Measurements from ENCODE around the gene TTC21A. TPM values are rescaled to one million over a fixed set of nuclear protein-coding genes. Genes with fewer than 3 reads are reported as not detected.

The TTC21A gene
- total RNA-seq, 1 experiment from 2014 or later, result 1.7 TPM

DNA sequence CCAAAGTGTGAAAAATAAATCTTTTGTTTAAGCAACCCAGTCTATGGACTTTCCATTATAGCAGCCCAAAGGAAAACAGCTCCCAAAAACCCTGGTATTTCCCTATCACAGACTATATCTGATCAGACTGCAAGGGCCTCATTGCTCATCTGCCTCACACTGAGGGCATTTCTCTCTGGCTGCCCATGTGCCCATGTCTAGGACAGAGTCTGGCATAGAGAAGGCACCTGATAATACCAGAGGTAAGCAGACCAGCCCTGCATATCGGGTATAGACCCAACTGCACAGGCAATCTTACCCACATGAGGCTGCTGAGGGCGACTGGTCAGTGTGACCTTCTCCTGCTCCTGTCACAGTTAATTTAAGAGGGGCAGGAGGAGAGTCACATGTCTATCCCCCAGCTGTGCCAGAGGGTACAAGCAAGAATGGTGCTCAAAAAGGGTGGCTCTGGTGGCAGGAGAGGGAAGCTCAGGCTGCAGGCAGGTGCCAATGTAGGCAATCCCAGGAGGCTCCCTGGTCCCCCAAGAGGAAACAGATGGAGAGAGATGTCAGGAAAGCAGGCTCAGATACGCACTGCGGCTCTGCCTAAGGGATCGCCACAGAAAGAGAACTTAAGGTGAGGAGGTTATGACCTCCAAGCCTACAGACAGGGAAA, 42.8 kb downstream of the TTC21A start:
- Histone ChIP-seq H3K27me3 (ENCODE audit: insufficient read depth, low read length) (no peaks in the 10 kb centered on the region), H3K79me1 (ENCODE audit: insufficient read depth, low read depth, low read length, poor library complexity, severe bottlenecking) (no peaks in the 10 kb centered on the region), H2BK20ac (ENCODE audit: low read depth, low read length, poor library complexity, severe bottlenecking) (no peak overlapping the region), H2BK120ac (ENCODE audit: low read depth, low read length, poor library complexity, severe bottlenecking) (no peak overlapping the region), H2AK5ac (ENCODE audit: insufficient read length, low read length) (no peak overlapping the region), H3K14ac (ENCODE audit: insufficient read depth, low read length) (no peak overlapping the region), H3K23me2 (ENCODE audit: insufficient read length, low read depth, low read length, poor library complexity, severe bottlenecking) (peaks cover 12% of the 10 kb centered on the region), H2BK5ac (ENCODE audit: insufficient read length, low read length) (no peak overlapping the region), H3K27ac (ENCODE audit: insufficient read length, low read depth, low read length) (peak overlapping the region; percentile 19), H3K4me1 (ENCODE audit: insufficient read depth, low read length) (peaks cover 22% of the 10 kb centered on the region; the same call in 1 of the 2 replicates), H3K9ac (ENCODE audit: extremely low read depth, insufficient read length, low read length) (no peak overlapping the region), H4K91ac (ENCODE audit: insufficient read length, low read depth, low read length) (no peak overlapping the region), H2BK12ac (ENCODE audit: insufficient read length, low read depth, low read length) (no peak overlapping the region), H4K5ac (ENCODE audit: insufficient read length, low read depth, low read length) (no peak overlapping the region), H3K56ac (ENCODE audit: insufficient read length, low read depth, low read length) (no peak overlapping the region), H3K18ac (ENCODE audit: insufficient read length, low read depth, low read length) (no peak overlapping the region), H3K4ac (ENCODE audit: low read depth, low read length) (no peak overlapping the region), H3T11ph (ENCODE audit: low read length) (no peak overlapping the region), H4K20me1 (ENCODE audit: control insufficient read depth, insufficient read depth, insufficient read length) (no peaks in the 10 kb centered on the region), H2AFZ (ENCODE audit: low read length) (no peak overlapping the region), H3K9me3 (ENCODE audit: control insufficient read depth, low read depth, low read length) (no peaks in the 10 kb centered on the region), H3K4me2 (ENCODE audit: insufficient read depth, insufficient read length, low read length) (peak overlapping the region; percentile 64), H2BK15ac (ENCODE audit: low read depth, low read length) (no peak overlapping the region), H3K79me2 (ENCODE audit: insufficient read depth, low read length) (peaks cover 5% of the 10 kb centered on the region; the same call in 1 of the 2 replicates), H4K8ac (replicated peaks; ENCODE audit: insufficient read length, low read depth, low read length) (no peak overlapping the region), H3K23ac (ENCODE audit: insufficient read length, low read depth, low read length) (no peak overlapping the region)
- WGBS (ENCODE audit: extremely low coverage, insufficient read length, low lambda C conversion rate), result no CpG with 5 or more reads among the region's 5 CpGs
- Mint-ChIP-seq H3K27ac (peak overlapping the region; percentile 89 to 96 (median 92); a peak in 6 of 7 replicates), H3K27me3 (ENCODE audit: low read depth) (peaks cover 2% of the 10 kb centered on the region), H3K9me3 (no peaks in the 10 kb centered on the region; a peak in 2 of 5 replicates), H3K4me3 (peak overlapping the region; percentile 65 to 80), H3K4me1 (peaks cover 68 to 78% of the 10 kb centered on the region in 2 experiments), H3K36me3 (ENCODE audit: insufficient read depth in 1 of 3, low read depth in 3 of 3) (peaks cover 5 to 20% (median 16%) of the 10 kb centered on the region in 3 experiments; a peak in 6 of 7 replicates)
- no peak for DNase-seq
- TF ChIP-seq, protein P1, sequence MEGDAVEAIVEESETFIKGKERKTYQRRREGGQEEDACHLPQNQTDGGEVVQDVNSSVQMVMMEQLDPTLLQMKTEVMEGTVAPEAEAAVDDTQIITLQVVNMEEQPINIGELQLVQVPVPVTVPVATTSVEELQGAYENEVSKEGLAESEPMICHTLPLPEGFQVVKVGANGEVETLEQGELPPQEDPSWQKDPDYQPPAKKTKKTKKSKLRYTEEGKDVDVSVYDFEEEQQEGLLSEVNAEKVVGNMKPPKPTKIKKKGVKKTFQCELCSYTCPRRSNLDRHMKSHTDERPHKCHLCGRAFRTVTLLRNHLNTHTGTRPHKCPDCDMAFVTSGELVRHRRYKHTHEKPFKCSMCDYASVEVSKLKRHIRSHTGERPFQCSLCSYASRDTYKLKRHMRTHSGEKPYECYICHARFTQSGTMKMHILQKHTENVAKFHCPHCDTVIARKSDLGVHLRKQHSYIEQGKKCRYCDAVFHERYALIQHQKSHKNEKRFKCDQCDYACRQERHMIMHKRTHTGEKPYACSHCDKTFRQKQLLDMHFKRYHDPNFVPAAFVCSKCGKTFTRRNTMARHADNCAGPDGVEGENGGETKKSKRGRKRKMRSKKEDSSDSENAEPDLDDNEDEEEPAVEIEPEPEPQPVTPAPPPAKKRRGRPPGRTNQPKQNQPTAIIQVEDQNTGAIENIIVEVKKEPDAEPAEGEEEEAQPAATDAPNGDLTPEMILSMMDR (conservative IDR thresholded peaks at IDR 0.05), result peak; percentile 20; the same call in 1 of the 3 replicates
